HCEC 1CT (cell line): ENCODE results near the gene OLA1.

Source experiments
- DNase-seq: peaks from one replicate; pipeline ENCODE4 v3.0.0-alpha.2; 2017

The OLA1 gene

GRCh38 chr2:174028935-174029334, 219.4 kb downstream of the OLA1 start:
- DNase-seq = no peak

GRCh38 chr2:174027956-174028355, 220.4 kb downstream of the OLA1 start:
- no peak for DNase-seq

- DNase-seq = no peak
Measured at GRCh38 chr2:174026122-174026845, 222.0 kb downstream of the OLA1 start.

- peak; percentile 49 for DNase-seq
Measured at GRCh38 chr2:174025271-174026121, 222.8 kb downstream of the OLA1 start.

- DNase-seq = peak; percentile 40
Measured at GRCh38 chr2:174024524-174025270, 223.6 kb downstream of the OLA1 start.

GRCh38 chr2:174023591-174024523, 224.5 kb downstream of the OLA1 start:
- peak; percentile 84 for DNase-seq
